GM19023 (cell line): Measurements from ENCODE around the gene CILP2.

Experiments used
- ATAC-seq: cut with Tn5 transposase; IDR thresholded peaks from one replicate; pipeline ENCODE4 v1.9.1; 2021; ENCODE audit warnings: mild to moderate bottlenecking, moderate library complexity; ENCODE audit not compliant: unreplicated experiment

Gene CILP2

GRCh38 chr19:19544257-19544953, 6.3 kb downstream of the CILP2 start:
- no peak for ATAC-seq

GRCh38 chr19:19544954-19545591, 7.0 kb downstream of the CILP2 start:
- no peak for ATAC-seq

GRCh38 chr19:19545707-19546106, 7.6 kb downstream of the CILP2 start:
- ATAC-seq = no peak

GRCh38 chr19:19546751-19547162, 8.7 kb downstream of the CILP2 start:
- no peak for ATAC-seq

- ATAC-seq = no peak
Measured at GRCh38 chr19:19547674-19548336, 9.7 kb downstream of the CILP2 start.

- ATAC-seq = no peak
Measured at GRCh38 chr19:19548915-19549759, 11.1 kb downstream of the CILP2 start.

GRCh38 chr19:19549804-19550464, 11.9 kb downstream of the CILP2 start:
- ATAC-seq = no peak

- ATAC-seq = no peak
Measured at GRCh38 chr19:19550485-19550929, 12.4 kb downstream of the CILP2 start.

- no peak for ATAC-seq
Measured at GRCh38 chr19:19550972-19551852, 13.1 kb downstream of the CILP2 start.

- no peak for ATAC-seq
Measured at GRCh38 chr19:19551853-19552192, 13.8 kb downstream of the CILP2 start.

- no peak for ATAC-seq
Measured at GRCh38 chr19:19552798-19553197, 14.7 kb downstream of the CILP2 start.

GRCh38 chr19:19553670-19554069, 15.6 kb downstream of the CILP2 start:
- ATAC-seq = no peak

- ATAC-seq = no peak
Measured at GRCh38 chr19:19554074-19555023, 16.3 kb downstream of the CILP2 start.

- ATAC-seq = no peak
Measured at GRCh38 chr19:19558055-19558454, 20.0 kb downstream of the CILP2 start.

- ATAC-seq = no peak
Measured at GRCh38 chr19:19558636-19559035, 20.6 kb downstream of the CILP2 start.

GRCh38 chr19:19559931-19560330, 21.9 kb downstream of the CILP2 start:
- ATAC-seq = no peak

- ATAC-seq = no peak
Measured at GRCh38 chr19:19561946-19562664, 24.0 kb downstream of the CILP2 start.
